ENCODE data around the gene POFUT2.
A peak's percentile ranks its signal among the peaks of the same experiment; 100 is the strongest.

Gene POFUT2

GRCh38 chr21:45231705-45232104 is 56.0 kb downstream of the POFUT2 start:
- TF ChIP-seq EP300 (IDR thresholded peaks at IDR 0.05; ENCODE audit: borderline replicate concordance) (no peak), EGR1 (IDR thresholded peaks at IDR 0.05) (no peak), USF1 (IDR thresholded peaks at IDR 0.05) (no peak), NFIC (IDR thresholded peaks at IDR 0.05) (no peak), RAD21 (IDR thresholded peaks at IDR 0.05; ENCODE audit: low read depth) (no peak)

GRCh38 chr21:45228656-45229240 is 58.9 kb downstream of the POFUT2 start:
- no peak for TF ChIP-seq CREB1 (IDR thresholded peaks at IDR 0.05; ENCODE audit: low read depth)
- no peak for TF ChIP-seq CEBPB (IDR thresholded peaks at IDR 0.05)
- TF ChIP-seq EGR1 (IDR thresholded peaks at IDR 0.05): no peak
- TF ChIP-seq RAD21 (IDR thresholded peaks at IDR 0.05; ENCODE audit: low read depth): no peak
- TF ChIP-seq REST (IDR thresholded peaks at IDR 0.05; ENCODE audit: low read depth): no peak
- TF ChIP-seq NFIC (IDR thresholded peaks at IDR 0.05): no peak
- TF ChIP-seq ZBTB7A (IDR thresholded peaks at IDR 0.05; ENCODE audit: low read depth): no peak
- TF ChIP-seq EP300 (IDR thresholded peaks at IDR 0.05; ENCODE audit: borderline replicate concordance): no peak
- TF ChIP-seq TCF12 (IDR thresholded peaks at IDR 0.05; ENCODE audit: low read depth): no peak
- TF ChIP-seq USF1 (IDR thresholded peaks at IDR 0.05): no peak
- TF ChIP-seq, protein P1, sequence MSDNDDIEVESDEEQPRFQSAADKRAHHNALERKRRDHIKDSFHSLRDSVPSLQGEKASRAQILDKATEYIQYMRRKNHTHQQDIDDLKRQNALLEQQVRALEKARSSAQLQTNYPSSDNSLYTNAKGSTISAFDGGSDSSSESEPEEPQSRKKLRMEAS (IDR thresholded peaks at IDR 0.05): no peak
- no peak for TF ChIP-seq FOXM1 (IDR thresholded peaks at IDR 0.05; ENCODE audit: borderline replicate concordance, low read depth)
- TF ChIP-seq TAF1 (IDR thresholded peaks at IDR 0.05; ENCODE audit: low read depth): no peak
- no peak for TF ChIP-seq TEAD4 (IDR thresholded peaks at IDR 0.05)
- TF ChIP-seq YY1 (IDR thresholded peaks at IDR 0.05; ENCODE audit: low read depth): no peak

GRCh38 chr21:45228171-45228641 is 59.5 kb downstream of the POFUT2 start:
- no peak for TF ChIP-seq NFIC (IDR thresholded peaks at IDR 0.05)
- no peak for TF ChIP-seq CREB1 (IDR thresholded peaks at IDR 0.05; ENCODE audit: low read depth)
- TF ChIP-seq USF1 (IDR thresholded peaks at IDR 0.05): no peak
- TF ChIP-seq TEAD4 (IDR thresholded peaks at IDR 0.05): no peak
- TF ChIP-seq CEBPB (IDR thresholded peaks at IDR 0.05): no peak
- no peak for TF ChIP-seq REST (IDR thresholded peaks at IDR 0.05; ENCODE audit: low read depth)
- no peak for TF ChIP-seq YY1 (IDR thresholded peaks at IDR 0.05; ENCODE audit: low read depth)
- no peak for TF ChIP-seq ZBTB7A (IDR thresholded peaks at IDR 0.05; ENCODE audit: low read depth)
- TF ChIP-seq FOXM1 (IDR thresholded peaks at IDR 0.05; ENCODE audit: borderline replicate concordance, low read depth): no peak
- no peak for TF ChIP-seq TCF12 (IDR thresholded peaks at IDR 0.05; ENCODE audit: low read depth)

- TF ChIP-seq FOXM1 (IDR thresholded peaks at IDR 0.05; ENCODE audit: borderline replicate concordance, low read depth) (no peak), YY1 (IDR thresholded peaks at IDR 0.05; ENCODE audit: low read depth) (no peak)
Observed at GRCh38 chr21:45227735-45228134, 60.0 kb downstream of the POFUT2 start.

- TF ChIP-seq USF1 (IDR thresholded peaks at IDR 0.05) (peak; percentile 28; the same call in 1 of the 2 replicates), CREB1 (IDR thresholded peaks at IDR 0.05; ENCODE audit: low read depth) (no peak)
Observed at GRCh38 chr21:45226540-45227326, 61.0 kb downstream of the POFUT2 start.

All from Ishikawa (cell line).